HepG2 (cell line): ENCODE data around the gene EVA1A. TPM values are rescaled to one million over a fixed set of nuclear protein-coding genes. Genes with fewer than 3 reads are reported as not detected.

Experiments used
- ATAC-seq: fragments of 200-7000 bp; cut with Tn5 transposase; 3 replicates; pipeline ENCODE4 v1.9.1; 2020; ENCODE audit warnings: mild to moderate bottlenecking, moderate library complexity
- BruUV-seq: library from RNA; stranded (reverse); fragments of 400-500 nt; replicated peaks from 2 replicates; lab custom pipeline; 2021; lab: Mats Ljungman, UMichigan
- CTCF ChIA-PET: fragments of 300-600 bp; formaldehyde crosslinking; extraction: SDS; loops from one replicate; lab custom pipeline; 2021; ENCODE audit warnings: low total read pairs, inconsistent platforms, low intra/inter-chr PET ratio; lab: Yijun Ruan, JAX
- POLR2A ChIA-PET: fragments of 350-600 bp; sonication (Branson Sonifier 250); formaldehyde crosslinking; loops from one replicate; lab custom pipeline; 2020; ENCODE audit warnings: antibody characterized with exemption, inconsistent platforms; lab: Yijun Ruan, JAX
- DNase-seq: peaks from one replicate; pipeline ENCODE4 v3.0.0-alpha.2; 2015; ENCODE audit warnings: low spot score
- FAIRE-seq: peaks from 3 replicates; lab custom pipeline; 2011; peaks lifted over from hg19 to GRCh38; lab: Jason Lieb, UNC
- H2AFZ ChIP-seq: one replicate; pipeline ENCODE4 v1.6.1; 2011; ENCODE audit warnings: low read length, inconsistent platforms
- H3K27ac ChIP-seq: fragments of 300-600 bp; 3 replicates; pipeline ENCODE4 v1.8.0; 2011; ENCODE audit warnings: mixed run types, mild to moderate bottlenecking, mixed read lengths, low read length, inconsistent platforms; ENCODE audit not compliant: insufficient read depth; ENCODE audit errors: extremely low read length
- H3K27me3 ChIP-seq, 2 experiments: fragments of 200-600 bp in 1 of 2; 2 replicates in 1 of 2; 3 replicates in 1 of 2; pipeline versions ENCODE4 v1.6.0 to v1.8.0; 2011; ENCODE audit warnings: low read length in 2 of 2, mild to moderate bottlenecking in 2 of 2, moderate library complexity in 2 of 2, inconsistent platforms in 1 of 2; ENCODE audit not compliant: insufficient read depth in 2 of 2, control insufficient read depth in 1 of 2
- H3K36me3 ChIP-seq, 2 experiments: fragments of 200-600 bp in 1 of 2; replicated peaks in 1 of 2; 2 replicates in 1 of 2; 3 replicates in 1 of 2; pipeline versions ENCODE4 v1.5.1 to v1.8.0; 2011; ENCODE audit warnings: low read length in 2 of 2, inconsistent platforms in 1 of 2; ENCODE audit not compliant: insufficient read depth in 2 of 2, control insufficient read depth in 1 of 2
- H3K4me1 ChIP-seq: 2 replicates; pipeline ENCODE4 v1.5.1; 2012; ENCODE audit warnings: low read length, inconsistent platforms; ENCODE audit not compliant: insufficient read depth
- H3K4me2 ChIP-seq: 2 replicates; pipeline ENCODE4 v1.6.0; 2011; ENCODE audit warnings: low read depth, low read length, inconsistent platforms
- H3K4me3 ChIP-seq, 3 experiments: fragments of 200-600 bp in 1 of 3; sonication (generic), shearing (Covaris generic) in 1 of 3; replicated peaks in 1 of 3; 2 replicates each; pipeline ENCODE4 v1.5.1; 2011 to 2016; ENCODE audit warnings: low read length in 3 of 3, inconsistent platforms in 2 of 3, low read depth in 2 of 3, mild to moderate bottlenecking in 2 of 3, control low read depth in 1 of 3, mixed read lengths in 1 of 3; ENCODE audit not compliant: insufficient read depth in 1 of 3
- H3K79me2 ChIP-seq: one replicate; pipeline ENCODE4 v1.6.1; 2011; ENCODE audit warnings: low read length, inconsistent platforms; ENCODE audit not compliant: insufficient read depth
- H3K9ac ChIP-seq: 2 replicates; pipeline ENCODE4 v1.6.0; 2011; ENCODE audit warnings: mild to moderate bottlenecking, low read depth, low read length, inconsistent platforms; ENCODE audit not compliant: insufficient read depth
- H3K9me3 ChIP-seq: 2 replicates; pipeline ENCODE4 v1.5.1; 2012; ENCODE audit warnings: mild to moderate bottlenecking, low read length
- H4K20me1 ChIP-seq: 2 replicates; pipeline ENCODE4 v1.6.0; 2011; ENCODE audit warnings: inconsistent platforms, mild to moderate bottlenecking, low read length, moderate library complexity; ENCODE audit not compliant: insufficient read depth
- CHCHD3 ChIP-seq: sonication (generic); formaldehyde crosslinking; IDR thresholded peaks from 2 replicates; pipeline ENCODE4 v1.8.0; 2022; ENCODE audit warnings: mild to moderate bottlenecking, missing genetic modification reagents, moderate library complexity
- CTCF ChIP-seq: sonication (generic); formaldehyde crosslinking; IDR thresholded peaks from 2 replicates; pipeline ENCODE4 v1.5.0; 2020; ENCODE audit warnings: mild to moderate bottlenecking, missing genetic modification reagents, moderate library complexity
- FOXO4 ChIP-seq: sonication (generic); formaldehyde crosslinking; conservative IDR thresholded peaks from 2 replicates; pipeline ENCODE4 v1.8.1; 2023; ENCODE audit warnings: missing genetic modification reagents
- GTF3A ChIP-seq: sonication (generic); formaldehyde crosslinking; conservative IDR thresholded peaks from 2 replicates; pipeline ENCODE4 v1.4.0; 2020; ENCODE audit warnings: mild to moderate bottlenecking, missing genetic modification reagents
- HOMEZ ChIP-seq: IDR thresholded peaks from 2 replicates; pipeline ENCODE4 v1.6.1; 2016; ENCODE audit warnings: low read depth
- KDM1A ChIP-seq: IDR thresholded peaks from 2 replicates; pipeline ENCODE4 v1.6.1; 2016; ENCODE audit warnings: missing compliant biosample characterization
- MIER2 ChIP-seq: IDR thresholded peaks from 2 replicates; pipeline ENCODE4 v1.6.1; 2016; ENCODE audit warnings: missing biosample characterization, missing genetic modification reagents
- MTA1 ChIP-seq: sonication (generic); formaldehyde crosslinking; IDR thresholded peaks from 2 replicates; pipeline ENCODE4 v1.4.0; 2020; ENCODE audit warnings: missing genetic modification reagents, mild to moderate bottlenecking, borderline replicate concordance
- NCOA1 ChIP-seq: sonication (generic); formaldehyde crosslinking; IDR thresholded peaks from 2 replicates; pipeline ENCODE4 v1.9.0; 2021; ENCODE audit warnings: missing genetic modification reagents
- SAFB2 ChIP-seq: sonication (generic); formaldehyde crosslinking; IDR thresholded peaks from 2 replicates; pipeline ENCODE4 v1.5.1; 2020; ENCODE audit warnings: missing genetic modification reagents, low read depth, mild to moderate bottlenecking, borderline replicate concordance
- ZNF17 ChIP-seq: sonication (generic); formaldehyde crosslinking; IDR thresholded peaks from 2 replicates; pipeline ENCODE4 v1.5.0; 2020; ENCODE audit warnings: mild to moderate bottlenecking, missing genetic modification reagents
- ZNF224 ChIP-seq: sonication (generic); formaldehyde crosslinking; IDR thresholded peaks from 2 replicates; pipeline ENCODE4 v1.5.0; 2020; ENCODE audit warnings: mild to moderate bottlenecking, missing genetic modification reagents
- ZNF274 ChIP-seq: sonication (generic); formaldehyde crosslinking; IDR thresholded peaks from 2 replicates; pipeline ENCODE4 v1.5.1; 2020; ENCODE audit warnings: mild to moderate bottlenecking, missing genetic modification reagents
- ZNF563 ChIP-seq: sonication (generic); formaldehyde crosslinking; IDR thresholded peaks from 2 replicates; pipeline ENCODE4 v1.8.0; 2022; ENCODE audit warnings: mild to moderate bottlenecking, moderate library complexity, missing genetic modification reagents
- ZNF644 ChIP-seq: IDR thresholded peaks from 2 replicates; pipeline ENCODE4 v1.6.1; 2016; ENCODE audit warnings: low read depth
- WGBS: methylation state at CpG from one replicate; pipeline ENCODE4 v1.1.6; 2017; ENCODE audit warnings: low lambda C conversion rate; 5-methylcytosine and 5-hydroxymethylcytosine counted together
- in situ Hi-C: cut with HindIII; loops from 2 replicates; pipeline ENCODE4 v1.10.0; 2017; ENCODE audit warnings: low pct_unique_long_range_greater_than_20kb; ENCODE audit not compliant: extremely low pct_ligation_motif_present
- intact Hi-C: fragments of 100-400 bp; cut with micrococcal nuclease; formaldehyde crosslinking; loops from one replicate; pipeline ENCODE4 v1.10.0; 2022; ENCODE audit not compliant: unreplicated experiment
- polyA plus RNA-seq, 8 experiments: library from polyadenylated mRNA; depleted of rRNA in 3 of 8; stranded (reverse) in 7 of 8; unstranded in 1 of 8; fragments of >200 nt; fragmentation: Illumina TruSeq in 4 of 8; extraction: Trizol in 4 of 8; gene quantifications; 2 replicates each; pipeline versions ENCODE4 v1.2.1 to v1.2.3, GENCODE V29; 2011 to 2016; ENCODE audit warnings: low read depth in 4 of 8, missing spikeins in 1 of 8, mixed read lengths in 1 of 8; ENCODE audit not compliant: insufficient read depth in 1 of 8
- total RNA-seq, 5 experiments: library from RNA; depleted of rRNA; stranded (reverse); fragments of >200 nt; fragmentation: Illumina TruSeq; extraction: Trizol; gene quantifications; 2 replicates each; pipeline ENCODE4 v1.2.3, GENCODE V29; 2016; ENCODE audit warnings: low read depth in 1 of 5

The EVA1A gene
- total and polyA plus RNA-seq, 2 of the 13 experiments (the other 11 are each of a cell fraction or from before 2014, with no cell fraction given), result 57.5 to 57.8 TPM

GRCh38 chr2:75580156-75580555, 19.4 kb upstream of the EVA1A start:
- FAIRE-seq, result no peak
- no peak for DNase-seq
- no peak overlapping the region for H3K4me3 ChIP-seq
- ChIA-PET CTCF (no interaction called here), POLR2A (interaction anchor here (1.3 kb wide), 1 partner anchor 9 kb away, joined by 3 read pairs; no protein-coding TSS in a partner anchor)
- no peak for ATAC-seq
- no peaks in the 10 kb centered on the region for H3K79me2 ChIP-seq
- H4K20me1 ChIP-seq, result no peaks in the 10 kb centered on the region
- TF ChIP-seq CHCHD3 (CRISPR knock-in tag), result no peak
- no peak for TF ChIP-seq ZNF17 (CRISPR knock-in tag)
- TF ChIP-seq SAFB2 (CRISPR knock-in tag), result no peak
- no peak overlapping the region for H3K9ac ChIP-seq
- no peaks in the 10 kb centered on the region for H3K36me3 ChIP-seq
- 100% methylated on average over 1 of the region's 1 CpG for WGBS
- no peak overlapping the region for H3K4me2 ChIP-seq
- intact Hi-C loops (no loop called here), in situ Hi-C loops (no loop called here)
- H3K9me3 ChIP-seq, result peaks cover 5% of the 10 kb centered on the region; the same call in 1 of the 2 replicates
- no peaks in the 10 kb centered on the region for H3K27me3 ChIP-seq
- H3K27ac ChIP-seq, result no peak overlapping the region
- no peak overlapping the region for H2AFZ ChIP-seq
- no TSS peak for BruUV-seq
- H3K4me1 ChIP-seq, result peaks cover 34% of the 10 kb centered on the region

GRCh38 chr2:75579186-75579585, 18.4 kb upstream of the EVA1A start:
- peaks cover 5% of the 10 kb centered on the region; the same call in 1 of the 2 replicates for H3K9me3 ChIP-seq
- POLR2A ChIA-PET, result interaction anchor here (1.0 to 1.3 kb wide), 2 partner anchors 8 to 57 kb away, joined by 3 read pairs; no protein-coding TSS in a partner anchor
- H2AFZ ChIP-seq, result peak overlapping the region; percentile 1
- BruUV-seq, result no TSS peak
- no peaks in the 10 kb centered on the region for H3K36me3 ChIP-seq
- H3K27ac ChIP-seq, result no peak overlapping the region
- CTCF ChIA-PET, result no interaction called here
- no peaks in the 10 kb centered on the region for H3K27me3 ChIP-seq
- peaks cover 37% of the 10 kb centered on the region for H3K4me1 ChIP-seq
- in situ Hi-C loops, result no loop called here
- no peaks in the 10 kb centered on the region for H3K79me2 ChIP-seq
- FAIRE-seq (no peak), DNase-seq (no peak), ATAC-seq (peak; percentile 80)
- H3K4me2 ChIP-seq, result peak overlapping the region; percentile 25; the same call in 1 of the 2 replicates
- intact Hi-C loops, result no loop called here
- no peak overlapping the region for H3K4me3 ChIP-seq
- H4K20me1 ChIP-seq, result no peaks in the 10 kb centered on the region
- no peak overlapping the region for H3K9ac ChIP-seq
- TF ChIP-seq ZNF644, result 0 out of 2 replicates have a peak, but pooled peaks have one; percentile 43
- TF ChIP-seq ZNF563, result peak; percentile 98
- no peak for TF ChIP-seq KDM1A
- TF ChIP-seq HOMEZ, result 0 out of 2 replicates have a peak, but pooled peaks have one; percentile 41
- TF ChIP-seq MTA1, result no peak
- 0 out of 2 replicates have a peak, but pooled peaks have one; percentile 48 for TF ChIP-seq NCOA1 (CRISPR knock-in tag)
- 0 out of 2 replicates have a peak, but pooled peaks have one; percentile 43 for TF ChIP-seq MIER2 (CRISPR knock-in tag)
- 0 out of 2 replicates have a peak, but pooled peaks have one; percentile 11 for TF ChIP-seq GTF3A (CRISPR knock-in tag)
- TF ChIP-seq ZNF224 (CRISPR knock-in tag), result peak; percentile 35; the same call in 1 of the 2 replicates
- 0 out of 2 replicates have a peak, but pooled peaks have one; percentile 17 for TF ChIP-seq FOXO4 (CRISPR knock-in tag)
- peak; percentile 40 for TF ChIP-seq CTCF (CRISPR knock-in tag)
- TF ChIP-seq ZNF274 (CRISPR knock-in tag), result 0 out of 2 replicates have a peak, but pooled peaks have one; percentile 34
